AG09319 (cell line): Measurements from ENCODE around the gene CAPZA2.
"Not testable (repeated sequence)": the region's sequence is repeated elsewhere in the genome, so short reads cannot be mapped to it uniquely, and the experiment has no call there.

Source experiments
- DNase-seq: peaks from one replicate; pipeline ENCODE4 v3.0.0-alpha.2; 2010; ENCODE audit warnings: low read depth; ENCODE audit errors: extremely low read depth
- CTCF ChIP-seq: IDR thresholded peaks from 2 replicates; pipeline ENCODE4 v1.5.1; 2011; ENCODE audit warnings: low read depth, mild to moderate bottlenecking, inconsistent platforms, low read length, moderate library complexity

CAPZA2 gene

DNA sequence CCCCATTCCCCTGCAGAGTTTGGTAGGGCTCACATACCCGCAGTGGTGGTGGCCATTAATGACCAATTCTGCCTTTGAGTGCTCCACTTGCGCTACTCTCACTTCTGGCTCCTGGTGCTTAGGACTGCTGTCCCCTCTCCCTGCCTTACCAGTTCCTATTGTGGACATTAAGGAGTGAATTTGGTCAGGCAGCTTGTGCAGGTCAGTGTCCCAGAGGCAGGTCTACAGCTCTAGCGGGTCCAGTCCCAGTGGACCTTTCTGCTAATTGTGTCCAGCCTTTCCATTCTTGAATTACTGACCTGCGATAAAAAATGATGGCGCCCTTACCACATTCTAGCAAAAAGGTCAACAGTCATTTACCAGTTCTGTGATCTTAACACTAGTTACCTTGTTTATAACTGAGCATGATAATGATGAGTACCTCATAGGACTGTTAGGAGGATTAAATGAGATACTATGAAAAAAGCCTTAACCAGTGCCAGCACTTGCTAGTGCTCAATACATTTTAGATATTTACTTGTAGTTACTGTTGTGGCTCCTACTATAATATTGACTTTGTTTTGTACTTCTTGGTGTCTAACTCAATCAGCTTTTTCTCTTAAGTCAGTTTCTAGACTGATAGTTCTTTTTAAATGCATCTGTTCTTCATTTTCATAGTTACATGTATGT, 105.0 kb downstream of the CAPZA2 start:
- TF ChIP-seq CTCF = no peak
- no peak for DNase-seq

- no peak for DNase-seq
- TF ChIP-seq CTCF = no peak
Observed at GRCh38 chr7:116967983-116968382, 105.6 kb downstream of the CAPZA2 start.

- no peak for TF ChIP-seq CTCF
- DNase-seq = no peak
Observed at GRCh38 chr7:116968631-116969030, 106.2 kb downstream of the CAPZA2 start.

DNA sequence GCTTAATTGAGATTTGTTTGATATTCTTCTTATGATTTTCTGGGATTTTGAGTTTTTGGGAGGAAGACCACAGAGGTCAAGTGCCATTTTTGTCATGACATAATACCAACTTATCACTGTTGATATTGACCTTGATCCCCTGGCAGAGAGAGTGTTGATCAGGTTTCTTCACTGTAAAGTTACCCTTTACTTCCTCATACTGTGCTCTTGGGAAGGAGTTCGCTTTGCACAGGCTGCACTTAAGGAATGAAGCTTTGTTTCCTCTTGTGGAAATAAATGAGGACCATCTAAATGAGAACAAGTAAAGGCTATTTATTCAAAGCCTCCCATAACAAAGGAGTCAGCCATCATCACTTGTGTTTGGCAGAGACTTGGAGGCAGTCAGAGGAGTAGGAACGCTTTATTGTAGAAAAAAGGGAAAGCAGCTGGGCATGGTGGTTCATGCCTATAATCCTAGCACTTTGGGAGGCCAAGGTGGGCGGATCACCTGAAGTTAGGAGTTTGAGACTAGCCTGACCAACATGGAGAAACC, 107.0 kb downstream of the CAPZA2 start:
- no peak for DNase-seq

GRCh38 chr7:116970238-116970910, 108.0 kb downstream of the CAPZA2 start:
- TF ChIP-seq CTCF = no peak
- no peak for DNase-seq

More for the DNA sequence above, 107.0 kb downstream of the CAPZA2 start:
- no peak for TF ChIP-seq CTCF

GRCh38 chr7:116971153-116971552, 108.8 kb downstream of the CAPZA2 start:
- DNase-seq = not testable (repeated sequence)
